GM18867 (cell line): ENCODE measurements around the gene SPTBN5.

Source experiments
- ATAC-seq: cut with Tn5 transposase; IDR thresholded peaks from one replicate; pipeline ENCODE4 v1.9.1; 2021; ENCODE audit warnings: mild to moderate bottlenecking, moderate library complexity; ENCODE audit not compliant: unreplicated experiment

The SPTBN5 gene

GRCh38 chr15:41868321-41868720, 25.5 kb downstream of the SPTBN5 start:
- no peak for ATAC-seq

- ATAC-seq = no peak
These were observed 26.8 kb downstream of the SPTBN5 start for GRCh38 chr15:41866872-41867579.

GRCh38 chr15:41866263-41866703, 27.6 kb downstream of the SPTBN5 start:
- ATAC-seq = no peak

GRCh38 chr15:41865490-41866055, 28.3 kb downstream of the SPTBN5 start:
- no peak for ATAC-seq

- no peak for ATAC-seq
These were observed 31.2 kb downstream of the SPTBN5 start for GRCh38 chr15:41862515-41863116.

GRCh38 chr15:41861736-41862356, 32.0 kb downstream of the SPTBN5 start:
- ATAC-seq = no peak

GRCh38 chr15:41860049-41860828, 33.6 kb downstream of the SPTBN5 start:
- no peak for ATAC-seq

GRCh38 chr15:41858756-41859155, 35.1 kb downstream of the SPTBN5 start:
- ATAC-seq = no peak

GRCh38 chr15:41857316-41857715, 36.5 kb downstream of the SPTBN5 start:
- ATAC-seq = no peak

GRCh38 chr15:41856716-41857115, 37.1 kb downstream of the SPTBN5 start:
- ATAC-seq = no peak

GRCh38 chr15:41856262-41856661, 37.6 kb downstream of the SPTBN5 start:
- no peak for ATAC-seq

GRCh38 chr15:41855261-41855961, 38.4 kb downstream of the SPTBN5 start:
- ATAC-seq = no peak

- no peak for ATAC-seq
These were observed 39.4 kb downstream of the SPTBN5 start for GRCh38 chr15:41854443-41854842.

GRCh38 chr15:41853831-41854230, 40.0 kb downstream of the SPTBN5 start:
- ATAC-seq = no peak

GRCh38 chr15:41852736-41853590, 40.9 kb downstream of the SPTBN5 start:
- ATAC-seq = no peak

GRCh38 chr15:41851755-41852370, 42.0 kb downstream of the SPTBN5 start:
- ATAC-seq = no peak

GRCh38 chr15:41851167-41851523, 42.7 kb downstream of the SPTBN5 start:
- ATAC-seq = no peak

GRCh38 chr15:41850482-41851166, 43.2 kb downstream of the SPTBN5 start:
- ATAC-seq = no peak

GRCh38 chr15:41849861-41850260, 44.0 kb downstream of the SPTBN5 start:
- no peak for ATAC-seq
